Stimulated activated CD4-positive, alpha-beta T cell treated with anti-CD3 and anti-CD28 coated beads, Interleukin-1b, Interleukin-23, amount 100 ng/mL, for 24 hours (primary cell): ENCODE results near the gene SCN7A.

Experiments
- DNase-seq, 4 experiments: peaks; one replicate each; pipeline ENCODE4 v3.0.0-alpha.2; 2020; ENCODE audit warnings: low read depth in 4 of 4, low spot score in 1 of 4

The SCN7A gene

GRCh38 chr2:166404831-166405568 lies 89.0 kb downstream of the SCN7A start:
- DNase-seq = no peak

GRCh38 chr2:166394245-166394644 lies 99.8 kb downstream of the SCN7A start:
- DNase-seq = no peak

- DNase-seq = no peak
Observed at GRCh38 chr2:166393008-166393407, 101.0 kb downstream of the SCN7A start.

GRCh38 chr2:166388481-166389070 lies 105.5 kb downstream of the SCN7A start:
- DNase-seq = no peak

GRCh38 chr2:166385313-166385712 lies 108.7 kb downstream of the SCN7A start:
- DNase-seq = no peak

- DNase-seq = no peak
Observed at GRCh38 chr2:166384774-166385173, 109.3 kb downstream of the SCN7A start.

GRCh38 chr2:166382448-166382847 lies 111.6 kb downstream of the SCN7A start:
- DNase-seq = no peak

- no peak for DNase-seq
Observed at GRCh38 chr2:166380615-166381014, 113.4 kb downstream of the SCN7A start.

- no peak for DNase-seq
Observed at GRCh38 chr2:166376873-166377272, 117.2 kb downstream of the SCN7A start.

- no peak for DNase-seq
Observed at GRCh38 chr2:166376488-166376828, 117.6 kb downstream of the SCN7A start.

GRCh38 chr2:166375736-166376487 lies 118.1 kb downstream of the SCN7A start, which contains the start of gene SCN9A:
Gene SCN9A (minus strand): TSS chr2:166375944. CDS start chr2:166311756, 64,188 bp downstream.
- DNase-seq = no peak

GRCh38 chr2:166375195-166375735 lies 118.8 kb downstream of the SCN7A start:
- no peak for DNase-seq

GRCh38 chr2:166373951-166374350 lies 120.1 kb downstream of the SCN7A start:
- DNase-seq = no peak

- no peak for DNase-seq
Observed at GRCh38 chr2:166373539-166373938, 120.5 kb downstream of the SCN7A start.

GRCh38 chr2:166373105-166373504 lies 120.9 kb downstream of the SCN7A start:
- no peak for DNase-seq

GRCh38 chr2:166372046-166372445 lies 122.0 kb downstream of the SCN7A start:
- no peak for DNase-seq

- no peak for DNase-seq
Observed at GRCh38 chr2:166365803-166366420, 128.1 kb downstream of the SCN7A start.

GRCh38 chr2:166365239-166365638 lies 128.8 kb downstream of the SCN7A start:
- DNase-seq = no peak

- no peak for DNase-seq
Observed at GRCh38 chr2:166364476-166365161, 129.4 kb downstream of the SCN7A start.

GRCh38 chr2:166361351-166362153 lies 132.5 kb downstream of the SCN7A start:
- no peak for DNase-seq
